Endothelial cell (in vitro differentiated cells): ENCODE measurements around the gene TCP11. TPM values are rescaled to one million over a fixed set of nuclear protein-coding genes. Genes with fewer than 3 reads are reported as not detected.
A peak's percentile ranks its signal among the peaks of the same experiment; 100 is the strongest.

Experiments used
- DNase-seq: peaks from one replicate; pipeline ENCODE4 v3.0.0; 2021; ENCODE audit warnings: low spot score
- H3K27ac Mint-ChIP-seq: one replicate; pipeline ENCODE4 v1.8.0; 2021; ENCODE audit warnings: mixed read lengths, inconsistent platforms; ENCODE audit not compliant: unreplicated experiment
- H3K27me3 Mint-ChIP-seq: one replicate; pipeline ENCODE4 v1.8.0; 2021; ENCODE audit warnings: mild to moderate bottlenecking, moderate library complexity, mixed read lengths, inconsistent platforms; ENCODE audit not compliant: unreplicated experiment
- H3K36me3 Mint-ChIP-seq: one replicate; pipeline ENCODE4 v1.8.0; 2021; ENCODE audit warnings: mild to moderate bottlenecking, low read depth, mixed read lengths, inconsistent platforms; ENCODE audit not compliant: unreplicated experiment
- H3K4me1 Mint-ChIP-seq: one replicate; pipeline ENCODE4 v1.8.0; 2021; ENCODE audit warnings: mild to moderate bottlenecking, mixed read lengths, inconsistent platforms; ENCODE audit not compliant: unreplicated experiment
- H3K4me3 Mint-ChIP-seq: one replicate; pipeline ENCODE4 v1.8.0; 2021; ENCODE audit warnings: mild to moderate bottlenecking, mixed read lengths, inconsistent platforms; ENCODE audit not compliant: unreplicated experiment
- H3K9me3 Mint-ChIP-seq: one replicate; pipeline ENCODE4 v1.8.0; 2021; ENCODE audit warnings: mixed read lengths, inconsistent platforms; ENCODE audit not compliant: unreplicated experiment
- CTCF ChIP-seq: fragments of 200-600 bp; sonication (generic); IDR thresholded peaks from one replicate; pipeline ENCODE4 v1.5.0; 2021; ENCODE audit warnings: antibody characterized with exemption; ENCODE audit not compliant: unreplicated experiment
- total RNA-seq: library from RNA; stranded (reverse); fragmentation: NEBNext Ultra II Directional; extraction: Animal tissue kit (Norgen Biotek cat#: 25700); gene quantifications from one replicate; pipeline ENCODE4 v1.2.1, GENCODE V29; 2021; ENCODE audit not compliant: unreplicated experiment

TCP11 gene
- total RNA-seq, 1 donor from 2014 or later = 0.18 TPM

- peaks cover 25% of the 10 kb centered on the region for H3K4me1 Mint-ChIP-seq
- H3K27ac Mint-ChIP-seq = peak overlapping the region; percentile 39
- peaks cover 8% of the 10 kb centered on the region for H3K27me3 Mint-ChIP-seq
- H3K36me3 Mint-ChIP-seq = peaks cover 20% of the 10 kb centered on the region
- no peak overlapping the region for H3K4me3 Mint-ChIP-seq
- H3K9me3 Mint-ChIP-seq = no peaks in the 10 kb centered on the region
- TF ChIP-seq CTCF = no peak
- no peak for DNase-seq
These were observed 55.5 kb downstream of the TCP11 start for GRCh38 chr6:35085359-35086281.

GRCh38 chr6:35084511-35085203 is 56.5 kb downstream of the TCP11 start:
- H3K9me3 Mint-ChIP-seq = no peaks in the 10 kb centered on the region
- H3K27ac Mint-ChIP-seq = no peak overlapping the region
- TF ChIP-seq CTCF = no peak
- H3K36me3 Mint-ChIP-seq = peaks cover 20% of the 10 kb centered on the region
- no peak for DNase-seq
- H3K4me1 Mint-ChIP-seq = peaks cover 25% of the 10 kb centered on the region
- H3K27me3 Mint-ChIP-seq = peaks cover 10% of the 10 kb centered on the region
- no peak overlapping the region for H3K4me3 Mint-ChIP-seq

GRCh38 chr6:35084041-35084491 is 57.1 kb downstream of the TCP11 start:
- peaks cover 8% of the 10 kb centered on the region for H3K27me3 Mint-ChIP-seq
- TF ChIP-seq CTCF = no peak
- H3K4me3 Mint-ChIP-seq = no peak overlapping the region
- no peaks in the 10 kb centered on the region for H3K9me3 Mint-ChIP-seq
- H3K36me3 Mint-ChIP-seq = peaks cover 20% of the 10 kb centered on the region
- no peak overlapping the region for H3K27ac Mint-ChIP-seq
- no peak for DNase-seq
- H3K4me1 Mint-ChIP-seq = peaks cover 25% of the 10 kb centered on the region

GRCh38 chr6:35083507-35083906 is 57.6 kb downstream of the TCP11 start:
- TF ChIP-seq CTCF = no peak
- no peak for DNase-seq
- H3K27ac Mint-ChIP-seq = no peak overlapping the region
- H3K9me3 Mint-ChIP-seq = no peaks in the 10 kb centered on the region
- peaks cover 8% of the 10 kb centered on the region for H3K27me3 Mint-ChIP-seq
- peaks cover 21% of the 10 kb centered on the region for H3K4me1 Mint-ChIP-seq
- peaks cover 20% of the 10 kb centered on the region for H3K36me3 Mint-ChIP-seq
- no peak overlapping the region for H3K4me3 Mint-ChIP-seq
